A172 (cell line): ENCODE results near the gene ECI1. TPM values are rescaled to one million over a fixed set of nuclear protein-coding genes. Genes with fewer than 3 reads are reported as not detected.
"Not testable (repeated sequence)": the region's sequence is repeated elsewhere in the genome, so short reads cannot be mapped to it uniquely, and the experiment has no call there.

ENCODE experiments used
- DNase-seq: peaks from one replicate; pipeline ENCODE4 v3.0.0-alpha.2; 2015; ENCODE audit warnings: low spot score
- total RNA-seq: library from RNA; depleted of rRNA; stranded (reverse); fragments of >200 nt; shearing (Covaris generic); gene quantifications from 2 replicates; pipeline ENCODE4 v1.2.3, GENCODE V29; 2014

Gene ECI1
- total RNA-seq, 1 experiment from 2014 or later = 50.6 TPM

- no peak for DNase-seq
Observed at GRCh38 chr16:2252806-2253148, 1.4 kb upstream of the ECI1 start.

- DNase-seq = peak; percentile 49
Observed at GRCh38 chr16:2250652-2251295, 613 bp downstream of the ECI1 start.

- DNase-seq = no peak
Observed at GRCh38 chr16:2246301-2246885, 5.0 kb downstream of the ECI1 start.

- DNase-seq = no peak
Observed at GRCh38 chr16:2244926-2245795, 6.2 kb downstream of the ECI1 start.

- no peak for DNase-seq
Observed at GRCh38 chr16:2244301-2244700, 7.1 kb downstream of the ECI1 start.

GRCh38 chr16:2243781-2244180 is 7.6 kb downstream of the ECI1 start:
- DNase-seq = no peak

- no peak for DNase-seq
Observed at GRCh38 chr16:2243031-2243528, 8.3 kb downstream of the ECI1 start.

- no peak for DNase-seq
Observed at GRCh38 chr16:2242598-2242997, 8.8 kb downstream of the ECI1 start.

GRCh38 chr16:2240331-2240730 is 11.1 kb downstream of the ECI1 start:
- not testable (repeated sequence) for DNase-seq

- no peak for DNase-seq
Observed at GRCh38 chr16:2238838-2239675, 12.3 kb downstream of the ECI1 start.

GRCh38 chr16:2238150-2238837 is 13.1 kb downstream of the ECI1 start:
- DNase-seq = no peak

- DNase-seq = no peak
Observed at GRCh38 chr16:2237493-2238149, 13.8 kb downstream of the ECI1 start.

GRCh38 chr16:2237102-2237482 is 14.3 kb downstream of the ECI1 start:
- no peak for DNase-seq

GRCh38 chr16:2236337-2237101 is 14.9 kb downstream of the ECI1 start, which contains the start of gene DNASE1L2:
DNASE1L2 (plus strand) TSS chr16:2236444; CDS start chr16:2236817, 373 bp downstream.
- no peak for DNase-seq

GRCh38 chr16:2235695-2236336 is 15.6 kb downstream of the ECI1 start:
- DNase-seq = no peak

GRCh38 chr16:2235234-2235651 is 16.1 kb downstream of the ECI1 start:
- no peak for DNase-seq

GRCh38 chr16:2234813-2235170 is 16.6 kb downstream of the ECI1 start:
- DNase-seq = no peak

GRCh38 chr16:2233872-2234812 is 17.2 kb downstream of the ECI1 start:
- no peak for DNase-seq
